Keratinocyte (primary cell): Measurements from ENCODE around the gene UBA3.

ENCODE experiments used
- EZH2 ChIP-seq: IDR thresholded peaks from one replicate; pipeline ENCODE4 v1.6.1; 2012; ENCODE audit warnings: inconsistent platforms, mild to moderate bottlenecking, low read length, moderate library complexity
- TF ChIP-seq, protein P1 (sequence below), 3 experiments: IDR thresholded peaks in 1 of 3; conservative IDR thresholded peaks in 1 of 3; optimal IDR thresholded peaks in 1 of 3; 2 replicates in 2 of 3; 3 replicates in 1 of 3; pipeline versions ENCODE3 to v1.5.1; 2011; ENCODE audit warnings: low read length in 3 of 3, mild to moderate bottlenecking in 3 of 3, moderate library complexity in 2 of 3, control low read depth in 1 of 3, inconsistent platforms in 1 of 3; ENCODE audit not compliant: insufficient read depth in 2 of 3; ENCODE audit errors: extremely low read depth in 1 of 3

DNA sequence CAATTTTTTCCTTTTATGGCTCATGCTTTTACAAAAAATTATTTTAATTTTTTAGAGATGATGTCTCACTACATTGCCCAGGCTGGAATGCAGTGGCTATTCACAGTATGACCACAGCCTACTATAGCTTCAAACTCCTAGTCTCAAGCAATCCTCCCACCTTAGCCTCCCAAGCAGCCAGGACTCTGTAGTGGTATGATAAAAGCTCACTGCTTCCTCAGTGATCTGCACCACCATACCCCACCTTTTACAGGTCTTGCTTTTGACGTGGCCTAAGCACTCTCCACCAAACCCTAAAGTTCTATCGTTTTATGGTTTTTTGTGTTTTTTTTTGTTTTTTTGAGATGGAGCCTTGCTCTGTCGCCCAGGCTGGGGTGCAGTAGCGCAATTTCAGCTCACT, 14.0 kb downstream of the UBA3 start:
- TF ChIP-seq EZH2: no peak
- TF ChIP-seq, protein P1, sequence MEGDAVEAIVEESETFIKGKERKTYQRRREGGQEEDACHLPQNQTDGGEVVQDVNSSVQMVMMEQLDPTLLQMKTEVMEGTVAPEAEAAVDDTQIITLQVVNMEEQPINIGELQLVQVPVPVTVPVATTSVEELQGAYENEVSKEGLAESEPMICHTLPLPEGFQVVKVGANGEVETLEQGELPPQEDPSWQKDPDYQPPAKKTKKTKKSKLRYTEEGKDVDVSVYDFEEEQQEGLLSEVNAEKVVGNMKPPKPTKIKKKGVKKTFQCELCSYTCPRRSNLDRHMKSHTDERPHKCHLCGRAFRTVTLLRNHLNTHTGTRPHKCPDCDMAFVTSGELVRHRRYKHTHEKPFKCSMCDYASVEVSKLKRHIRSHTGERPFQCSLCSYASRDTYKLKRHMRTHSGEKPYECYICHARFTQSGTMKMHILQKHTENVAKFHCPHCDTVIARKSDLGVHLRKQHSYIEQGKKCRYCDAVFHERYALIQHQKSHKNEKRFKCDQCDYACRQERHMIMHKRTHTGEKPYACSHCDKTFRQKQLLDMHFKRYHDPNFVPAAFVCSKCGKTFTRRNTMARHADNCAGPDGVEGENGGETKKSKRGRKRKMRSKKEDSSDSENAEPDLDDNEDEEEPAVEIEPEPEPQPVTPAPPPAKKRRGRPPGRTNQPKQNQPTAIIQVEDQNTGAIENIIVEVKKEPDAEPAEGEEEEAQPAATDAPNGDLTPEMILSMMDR (optimal IDR thresholded peaks at IDR 0.05 in 1 of 3, IDR thresholded peaks at IDR 0.05 in 1 of 3, conservative IDR thresholded peaks at IDR 0.05 in 1 of 3; ENCODE audit: extremely low read depth in 1 of 3, insufficient read depth in 2 of 3, low read length in 3 of 3): no peak
